ENCODE measurements around the gene TCF15.
"Not testable (repeated sequence)": the region's sequence is repeated elsewhere in the genome, so short reads cannot be mapped to it uniquely, and the experiment has no call there.

The TCF15 gene

DNA sequence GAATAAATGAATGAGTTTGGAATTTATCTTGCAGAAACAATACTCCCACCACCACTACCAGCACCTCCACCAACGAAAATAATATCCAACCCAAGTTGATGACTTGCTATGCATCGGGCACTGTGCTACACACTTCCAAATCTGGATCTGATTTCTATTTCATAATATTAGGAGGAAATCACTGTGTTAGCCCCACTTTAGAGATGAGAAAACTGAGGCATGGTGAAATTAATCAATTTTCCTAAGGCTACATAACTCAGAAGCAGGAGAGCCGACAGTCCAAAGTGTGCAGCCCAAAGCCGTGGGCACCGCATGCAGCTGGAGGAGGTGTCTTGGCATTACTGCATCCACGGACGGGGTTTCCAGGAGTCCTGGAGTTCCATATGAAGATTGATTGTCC lies 17.6 kb downstream of the TCF15 start:
- H3K9me3 ChIP-seq (ENCODE audit: control insufficient read depth in 2 of 2, low read length in 2 of 2), result no peaks in the 10 kb centered on the region
- H3K27ac ChIP-seq (ENCODE audit: low read length), result no peak overlapping the region
- no peaks in the 10 kb centered on the region for H3K4me1 ChIP-seq (ENCODE audit: control insufficient read depth, insufficient read depth, low read length)
- H3K27me3 ChIP-seq (ENCODE audit: control insufficient read depth in 1 of 2, insufficient read depth in 2 of 2, low read length in 2 of 2), result peaks cover 2 to 10% of the 10 kb centered on the region in 2 donors
- no peak overlapping the region for H3K9ac ChIP-seq (ENCODE audit: low read length in 2 of 2)
- H3K36me3 ChIP-seq (ENCODE audit: control insufficient read depth in 2 of 2, insufficient read depth in 2 of 2, low read length in 2 of 2), result no peaks in the 10 kb centered on the region
- no peak overlapping the region for H3K4me3 ChIP-seq (ENCODE audit: low read length in 2 of 2)

DNA sequence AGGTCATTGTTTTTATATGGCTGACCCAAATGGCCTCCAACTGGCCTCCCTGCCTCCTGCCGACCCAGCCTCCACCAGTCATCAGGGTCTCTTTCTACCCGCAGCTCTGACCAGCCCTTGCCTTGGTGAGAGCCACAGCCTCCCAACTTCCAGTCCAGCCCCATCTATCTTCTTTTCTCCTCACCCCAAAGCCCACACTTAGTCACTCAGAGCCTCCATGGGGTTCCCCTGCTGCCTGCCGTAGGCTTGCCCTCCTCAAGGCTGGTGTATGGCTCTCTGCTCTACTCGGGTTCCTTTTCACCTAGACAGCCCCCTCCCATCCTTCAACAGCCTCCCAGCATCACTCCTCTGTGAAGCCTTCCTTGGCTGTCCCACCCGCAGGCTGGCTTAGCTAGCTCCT lies 18.2 kb downstream of the TCF15 start:
- Histone ChIP-seq H3K4me3 (ENCODE audit: low read length in 2 of 2) (no peak overlapping the region), H3K27me3 (ENCODE audit: control insufficient read depth in 1 of 2, insufficient read depth in 2 of 2, low read length in 2 of 2) (peaks cover 2 to 7% of the 10 kb centered on the region in 2 donors), H3K36me3 (ENCODE audit: control insufficient read depth in 2 of 2, insufficient read depth in 2 of 2, low read length in 2 of 2) (no peaks in the 10 kb centered on the region), H3K27ac (ENCODE audit: low read length) (no peak overlapping the region), H3K4me1 (ENCODE audit: control insufficient read depth, insufficient read depth, low read length) (no peaks in the 10 kb centered on the region), H3K9ac (ENCODE audit: low read length in 2 of 2) (no peak overlapping the region), H3K9me3 (ENCODE audit: control insufficient read depth in 2 of 2, low read length in 2 of 2) (no peaks in the 10 kb centered on the region)

DNA sequence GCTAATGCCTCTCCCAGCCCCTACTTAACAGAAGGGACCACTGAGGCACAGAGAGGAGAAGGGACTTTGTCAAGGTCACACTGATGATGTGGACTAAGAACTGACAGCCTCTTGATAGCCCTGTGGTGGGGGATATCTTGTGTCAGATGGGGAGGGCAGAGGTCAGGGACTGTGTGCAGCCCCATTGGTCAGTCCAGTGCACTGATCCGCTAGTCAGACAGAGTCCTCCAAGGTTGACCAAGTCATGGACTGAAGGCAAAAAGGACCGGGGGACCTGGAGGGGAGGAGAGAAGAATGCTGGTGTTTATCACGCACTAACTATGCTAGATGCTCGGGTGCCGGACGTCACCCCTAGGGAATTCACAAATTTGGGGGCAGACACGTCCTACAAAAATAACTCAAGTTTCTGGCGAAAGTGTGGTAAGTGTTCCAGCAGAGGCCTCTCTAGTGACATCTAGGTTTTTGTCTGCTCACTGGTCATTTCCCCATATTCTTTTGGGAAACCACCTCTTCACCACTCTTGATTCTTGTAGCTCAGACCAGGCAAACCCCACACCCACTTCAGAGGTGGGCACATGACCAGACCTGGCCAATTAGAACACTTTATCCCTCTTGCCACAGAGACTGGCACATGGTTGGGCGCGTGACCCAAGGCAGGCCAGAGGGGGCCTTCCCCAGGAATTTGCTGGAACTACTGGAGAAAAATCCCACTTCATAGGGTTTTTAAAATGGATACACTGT lies 21.0 kb downstream of the TCF15 start:
- peaks cover 2 to 9% of the 10 kb centered on the region in 2 donors for H3K27me3 ChIP-seq (ENCODE audit: control insufficient read depth in 1 of 2, insufficient read depth in 2 of 2, low read length in 2 of 2)
- H3K27ac ChIP-seq (ENCODE audit: low read length), result no peak overlapping the region
- no peaks in the 10 kb centered on the region for H3K9me3 ChIP-seq (ENCODE audit: control insufficient read depth in 2 of 2, low read length in 2 of 2)
- no peak overlapping the region for H3K4me3 ChIP-seq (ENCODE audit: low read length in 2 of 2)
- H3K36me3 ChIP-seq (ENCODE audit: control insufficient read depth in 2 of 2, insufficient read depth in 2 of 2, low read length in 2 of 2), result no peaks in the 10 kb centered on the region
- H3K9ac ChIP-seq (ENCODE audit: low read length in 2 of 2), result no peak overlapping the region
- H3K4me1 ChIP-seq (ENCODE audit: control insufficient read depth, insufficient read depth, low read length), result no peaks in the 10 kb centered on the region

DNA sequence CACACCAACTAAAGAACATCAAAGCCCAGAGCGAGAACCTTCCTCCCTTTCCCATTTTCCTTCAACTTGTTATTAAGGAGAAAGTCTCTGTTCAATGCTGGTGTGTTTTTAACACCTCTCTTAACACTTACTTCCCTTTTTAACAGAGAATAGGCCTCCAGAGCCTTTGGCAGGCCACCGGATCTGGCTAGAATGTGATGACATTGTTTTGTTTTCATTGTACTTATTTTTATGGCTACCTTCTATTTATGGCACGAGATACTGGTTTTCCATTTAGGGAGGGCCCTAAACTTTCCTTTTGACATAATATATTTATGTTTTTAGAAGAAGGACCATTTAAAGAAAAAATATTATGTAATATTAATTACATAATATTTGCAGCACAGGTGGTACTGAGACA lies 21.6 kb downstream of the TCF15 start:
- Histone ChIP-seq H3K9me3 (ENCODE audit: control insufficient read depth in 2 of 2, low read length in 2 of 2) (no peaks in the 10 kb centered on the region), H3K9ac (ENCODE audit: low read length in 2 of 2) (no peak overlapping the region), H3K4me3 (ENCODE audit: low read length in 2 of 2) (no peak overlapping the region), H3K27me3 (ENCODE audit: control insufficient read depth in 1 of 2, insufficient read depth in 2 of 2, low read length in 2 of 2) (peaks cover 2 to 9% of the 10 kb centered on the region in 2 donors), H3K4me1 (ENCODE audit: control insufficient read depth, insufficient read depth, low read length) (no peaks in the 10 kb centered on the region), H3K36me3 (ENCODE audit: control insufficient read depth in 2 of 2, insufficient read depth in 2 of 2, low read length in 2 of 2) (no peaks in the 10 kb centered on the region), H3K27ac (ENCODE audit: low read length) (no peak overlapping the region)

DNA sequence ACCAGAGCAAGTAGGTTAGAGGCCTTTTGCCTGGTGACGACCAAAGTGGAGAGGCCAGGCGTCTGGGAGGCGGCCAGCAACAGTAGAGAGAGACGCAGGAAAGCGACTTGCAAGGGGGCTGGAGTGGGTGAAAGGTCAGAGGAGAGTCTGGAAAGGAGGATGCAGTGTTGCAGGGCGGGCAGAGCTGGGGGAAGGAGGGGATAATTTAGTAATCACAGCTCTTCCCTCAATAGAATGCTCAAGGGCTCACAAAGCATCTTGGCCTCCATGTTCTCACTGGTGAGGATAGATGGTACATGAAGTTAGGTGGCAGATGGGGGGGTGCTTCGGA lies 25.2 kb downstream of the TCF15 start:
- H3K4me3 ChIP-seq (ENCODE audit: low read length in 2 of 2), result no peak overlapping the region
- no peaks in the 10 kb centered on the region for H3K4me1 ChIP-seq (ENCODE audit: control insufficient read depth, insufficient read depth, low read length)
- no peak overlapping the region for H3K9ac ChIP-seq (ENCODE audit: low read length in 2 of 2)
- no peaks in the 10 kb centered on the region for H3K36me3 ChIP-seq (ENCODE audit: control insufficient read depth in 2 of 2, insufficient read depth in 2 of 2, low read length in 2 of 2)
- no peaks in the 10 kb centered on the region for H3K9me3 ChIP-seq (ENCODE audit: control insufficient read depth in 2 of 2, low read length in 2 of 2)
- peaks cover 4 to 8% of the 10 kb centered on the region in 2 donors for H3K27me3 ChIP-seq (ENCODE audit: control insufficient read depth in 1 of 2, insufficient read depth in 2 of 2, low read length in 2 of 2)
- H3K27ac ChIP-seq (ENCODE audit: low read length), result no peak overlapping the region

DNA sequence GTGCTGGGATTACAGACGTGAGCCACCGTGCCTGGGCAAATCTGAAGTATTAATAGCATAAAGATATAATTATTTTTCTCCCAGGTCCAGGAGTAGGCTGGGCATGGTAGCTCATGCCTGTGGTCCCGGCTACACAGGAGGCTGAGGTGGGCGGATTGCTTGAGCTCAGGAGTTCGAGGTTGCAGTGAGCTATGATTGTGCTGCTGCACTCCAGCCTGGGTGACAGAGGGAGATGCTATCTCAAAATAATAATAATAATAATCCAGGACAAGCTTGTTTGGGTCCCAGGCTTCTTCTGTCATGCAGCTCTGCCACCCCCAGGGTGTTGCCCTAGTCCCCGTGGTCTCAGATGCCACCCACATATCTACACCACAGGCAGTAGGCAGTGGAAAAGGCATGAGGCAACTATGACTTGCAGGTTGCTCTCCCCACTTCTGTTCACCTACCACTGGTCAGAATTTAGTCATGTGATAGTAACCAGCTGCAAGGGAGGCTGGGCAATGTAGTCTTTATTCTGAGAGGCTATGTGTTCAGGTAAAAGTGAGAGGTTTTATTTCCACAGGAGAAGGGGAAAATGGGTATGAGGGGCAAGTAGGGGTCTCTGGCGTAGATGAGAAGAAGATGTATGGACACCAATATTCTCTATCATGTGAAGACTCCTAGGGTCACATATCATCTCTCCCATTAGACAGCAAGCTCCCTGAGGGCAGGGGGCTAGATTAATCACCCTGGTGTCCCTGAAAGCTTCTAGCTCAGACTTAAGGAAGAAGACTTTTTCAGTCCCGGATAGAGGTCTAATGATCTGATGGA lies 25.7 kb downstream of the TCF15 start:
- Histone ChIP-seq H3K9me3 (ENCODE audit: control insufficient read depth in 2 of 2, low read length in 2 of 2) (no peaks in the 10 kb centered on the region), H3K27ac (ENCODE audit: low read length) (no peak overlapping the region), H3K9ac (ENCODE audit: low read length in 2 of 2) (no peak overlapping the region), H3K36me3 (ENCODE audit: control insufficient read depth in 2 of 2, insufficient read depth in 2 of 2, low read length in 2 of 2) (no peaks in the 10 kb centered on the region), H3K27me3 (ENCODE audit: control insufficient read depth in 1 of 2, insufficient read depth in 2 of 2, low read length in 2 of 2) (peaks cover 4 to 8% of the 10 kb centered on the region in 2 donors), H3K4me3 (ENCODE audit: low read length in 2 of 2) (no peak overlapping the region), H3K4me1 (ENCODE audit: control insufficient read depth, insufficient read depth, low read length) (no peaks in the 10 kb centered on the region)

DNA sequence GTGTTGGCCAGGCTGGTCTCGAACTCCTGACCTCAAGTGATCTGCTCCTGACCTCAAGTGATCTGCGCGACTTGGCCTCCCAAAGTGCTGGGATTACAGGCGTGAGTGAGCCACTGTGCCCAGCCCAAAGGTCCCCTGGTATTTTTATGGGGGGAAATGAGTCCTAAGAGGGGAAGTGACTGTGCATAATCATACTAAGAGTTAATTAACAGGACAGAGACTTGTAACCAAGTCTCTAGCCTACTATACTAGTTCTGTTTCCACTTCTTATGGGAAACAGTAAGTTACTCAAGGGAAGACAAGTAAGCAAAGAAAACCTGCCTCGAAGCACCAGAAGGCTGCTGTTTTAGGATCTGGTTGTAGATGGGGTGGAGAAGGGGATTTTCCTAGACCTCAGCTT lies 27.9 kb downstream of the TCF15 start:
- Histone ChIP-seq H3K9ac (ENCODE audit: low read length in 2 of 2) (no peak overlapping the region), H3K36me3 (ENCODE audit: control insufficient read depth in 2 of 2, insufficient read depth in 2 of 2, low read length in 2 of 2) (no peaks in the 10 kb centered on the region), H3K27ac (ENCODE audit: low read length) (no peak overlapping the region), H3K4me3 (ENCODE audit: low read length in 2 of 2) (no peak overlapping the region), H3K9me3 (ENCODE audit: control insufficient read depth in 2 of 2, low read length in 2 of 2) (no peaks in the 10 kb centered on the region), H3K27me3 (ENCODE audit: control insufficient read depth in 1 of 2, insufficient read depth in 2 of 2, low read length in 2 of 2) (peaks cover 4 to 10% of the 10 kb centered on the region in 2 donors), H3K4me1 (ENCODE audit: control insufficient read depth, insufficient read depth, low read length) (no peaks in the 10 kb centered on the region)

DNA sequence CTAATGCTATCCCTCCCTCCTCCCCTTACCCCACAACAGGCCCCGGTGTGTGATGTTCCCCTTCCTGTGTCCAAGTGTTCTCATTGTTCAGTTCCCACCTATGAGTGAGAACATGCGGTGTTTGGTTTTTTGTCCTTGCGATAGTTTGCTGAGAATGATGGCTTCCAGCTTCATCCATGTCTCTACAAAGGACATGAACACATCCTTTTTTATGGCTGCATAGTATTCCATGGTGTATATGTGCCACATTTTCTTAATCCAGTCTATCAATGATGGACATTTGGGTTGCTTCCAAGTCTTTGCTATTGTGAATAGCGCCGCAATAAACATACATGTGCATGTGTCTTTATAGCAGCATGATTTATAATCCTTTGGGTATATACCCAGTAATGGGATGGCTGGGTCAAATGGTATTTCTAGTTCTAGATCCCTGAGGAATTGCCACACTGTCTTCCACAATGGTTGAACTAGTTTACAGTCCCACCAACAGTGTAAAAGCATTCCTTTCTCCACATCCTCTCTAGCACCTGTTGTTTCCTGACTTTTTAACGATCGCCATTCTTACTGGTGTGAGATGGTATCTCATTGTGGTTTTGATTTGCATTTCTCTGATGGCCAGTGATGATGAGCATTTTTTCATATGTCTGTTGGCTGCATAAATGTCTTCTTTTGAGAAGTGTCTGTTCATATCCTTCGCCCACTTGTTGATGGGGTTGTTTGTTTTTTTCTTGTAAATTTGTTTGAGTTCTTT lies 31.0 kb downstream of the TCF15 start:
- H3K27ac ChIP-seq (ENCODE audit: low read length); H3K9ac ChIP-seq (ENCODE audit: low read length in 2 of 2); H3K9me3 ChIP-seq (ENCODE audit: control insufficient read depth in 2 of 2, low read length in 2 of 2); H3K36me3 ChIP-seq (ENCODE audit: control insufficient read depth in 2 of 2, insufficient read depth in 2 of 2, low read length in 2 of 2); H3K4me3 ChIP-seq (ENCODE audit: low read length in 2 of 2); H3K4me1 ChIP-seq (ENCODE audit: control insufficient read depth, insufficient read depth, low read length): not testable (repeated sequence)
- H3K27me3 ChIP-seq (ENCODE audit: control insufficient read depth in 1 of 2, insufficient read depth in 2 of 2, low read length in 2 of 2), result peaks cover 10 to 11% of the 10 kb centered on the region in 2 donors

DNA sequence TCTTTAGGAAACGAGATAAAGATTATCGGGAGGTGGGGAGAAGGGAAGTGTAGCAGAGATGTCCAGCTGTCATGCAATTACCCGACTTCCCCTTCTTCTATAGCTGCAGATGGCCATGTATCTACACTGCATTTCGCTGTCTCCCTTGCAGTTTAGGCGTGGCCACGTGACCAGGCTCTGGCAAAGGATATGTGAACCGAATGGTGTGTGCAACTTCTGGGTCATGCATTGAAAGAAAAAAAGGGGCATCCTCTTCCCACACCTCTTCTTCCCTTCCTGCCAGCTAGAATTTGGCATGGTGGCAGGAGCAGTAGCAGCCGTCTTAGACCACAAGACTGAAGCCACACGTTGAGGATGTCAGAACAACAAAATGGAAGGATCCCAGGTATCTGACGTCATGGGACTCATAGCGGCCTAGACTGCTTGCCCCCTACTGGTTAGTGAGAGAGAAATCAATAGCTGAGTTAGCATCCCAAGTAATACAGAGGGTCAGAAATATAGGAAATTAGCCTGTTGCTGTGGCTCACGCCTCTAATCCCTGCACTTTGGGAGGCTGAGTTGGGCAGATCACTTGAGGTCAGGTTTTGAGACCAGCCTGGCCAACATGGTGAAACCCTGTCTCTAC lies 32.8 kb downstream of the TCF15 start:
- H3K36me3 ChIP-seq (ENCODE audit: control insufficient read depth in 2 of 2, insufficient read depth in 2 of 2, low read length in 2 of 2), result no peaks in the 10 kb centered on the region

DNA sequence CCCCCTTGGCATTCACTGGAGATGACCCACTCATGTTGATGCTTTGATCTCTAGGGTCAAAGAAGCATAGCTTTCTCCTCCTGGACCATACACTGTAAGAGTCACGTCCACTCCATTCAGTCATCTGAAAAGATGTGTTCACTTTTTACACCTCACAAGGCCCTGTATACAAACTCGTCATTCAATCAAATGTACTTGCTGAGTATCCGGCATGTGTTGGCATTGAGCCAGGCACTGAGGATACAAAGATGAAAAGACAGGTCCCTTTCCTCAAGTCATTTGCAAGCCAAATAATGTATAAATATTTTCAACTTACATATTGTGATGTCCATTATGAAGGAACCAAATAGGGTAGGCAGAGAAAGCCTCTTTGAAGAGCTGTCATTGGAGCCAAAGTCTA lies 34.0 kb downstream of the TCF15 start:
- H3K4me1 ChIP-seq (ENCODE audit: control insufficient read depth, insufficient read depth, low read length), result peaks cover 7% of the 10 kb centered on the region
- no peak overlapping the region for H3K27ac ChIP-seq (ENCODE audit: low read length)

More for the DNA sequence above, 32.8 kb downstream of the TCF15 start:
- Histone ChIP-seq H3K27ac (ENCODE audit: low read length) (no peak overlapping the region), H3K27me3 (ENCODE audit: control insufficient read depth in 1 of 2, insufficient read depth in 2 of 2, low read length in 2 of 2) (peaks cover 14 to 19% of the 10 kb centered on the region in 2 donors), H3K4me1 (ENCODE audit: control insufficient read depth, insufficient read depth, low read length) (peaks cover 4% of the 10 kb centered on the region), H3K9me3 (ENCODE audit: control insufficient read depth in 2 of 2, low read length in 2 of 2) (no peaks in the 10 kb centered on the region), H3K9ac (ENCODE audit: low read length in 2 of 2) (no peak overlapping the region), H3K4me3 (ENCODE audit: low read length in 2 of 2) (no peak overlapping the region)

More for the DNA sequence above, 34.0 kb downstream of the TCF15 start:
- Histone ChIP-seq H3K4me3 (ENCODE audit: low read length in 2 of 2) (no peak overlapping the region), H3K9me3 (ENCODE audit: control insufficient read depth in 2 of 2, low read length in 2 of 2) (no peaks in the 10 kb centered on the region), H3K36me3 (ENCODE audit: control insufficient read depth in 2 of 2, insufficient read depth in 2 of 2, low read length in 2 of 2) (no peaks in the 10 kb centered on the region), H3K27me3 (ENCODE audit: control insufficient read depth in 1 of 2, insufficient read depth in 2 of 2, low read length in 2 of 2) (peaks cover 11 to 21% of the 10 kb centered on the region in 2 donors), H3K9ac (ENCODE audit: low read length in 2 of 2) (no peak overlapping the region)

Measured in stomach smooth muscle (tissue), 2 donors.